ENCODE results near the gene PDE4D. TPM values are rescaled to one million over a fixed set of nuclear protein-coding genes. Genes with fewer than 3 reads are reported as not detected.

PDE4D gene
- total RNA-seq, 1 experiment from 2014 or later: 3.3 TPM

DNA sequence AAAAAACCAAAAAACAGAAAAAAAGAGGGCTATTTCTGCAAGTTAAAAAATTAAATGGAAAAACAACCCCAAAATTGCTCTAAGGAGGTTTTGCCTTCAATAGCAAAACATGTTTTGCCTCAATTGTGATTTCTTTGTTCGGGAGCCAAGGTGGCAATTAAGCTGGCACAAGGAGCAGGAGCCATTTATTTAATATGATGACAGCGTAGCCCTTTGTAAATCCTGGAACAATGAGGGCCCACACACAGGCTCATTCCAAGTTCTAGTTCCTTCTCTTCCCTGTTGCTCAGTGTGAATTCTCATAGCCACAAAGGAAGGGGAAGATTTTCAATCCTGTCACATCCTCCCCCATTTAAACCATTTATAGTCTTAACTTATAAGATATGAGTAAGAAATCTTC lies 353.2 kb downstream of the PDE4D start:
- peaks cover 22% of the 10 kb centered on the region for H3K4me1 Mint-ChIP-seq
- ChIA-PET POLR2A (no interaction called here), CTCF (no interaction called here)
- DNase-seq (ENCODE audit: low spot score) (no peak), ATAC-seq (no peak)
- no peak overlapping the region for H3K27ac Mint-ChIP-seq
- no peak for TF ChIP-seq ZBTB43 (CRISPR knock-in tag; IDR thresholded peaks at IDR 0.05)
- TF ChIP-seq, protein P1, sequence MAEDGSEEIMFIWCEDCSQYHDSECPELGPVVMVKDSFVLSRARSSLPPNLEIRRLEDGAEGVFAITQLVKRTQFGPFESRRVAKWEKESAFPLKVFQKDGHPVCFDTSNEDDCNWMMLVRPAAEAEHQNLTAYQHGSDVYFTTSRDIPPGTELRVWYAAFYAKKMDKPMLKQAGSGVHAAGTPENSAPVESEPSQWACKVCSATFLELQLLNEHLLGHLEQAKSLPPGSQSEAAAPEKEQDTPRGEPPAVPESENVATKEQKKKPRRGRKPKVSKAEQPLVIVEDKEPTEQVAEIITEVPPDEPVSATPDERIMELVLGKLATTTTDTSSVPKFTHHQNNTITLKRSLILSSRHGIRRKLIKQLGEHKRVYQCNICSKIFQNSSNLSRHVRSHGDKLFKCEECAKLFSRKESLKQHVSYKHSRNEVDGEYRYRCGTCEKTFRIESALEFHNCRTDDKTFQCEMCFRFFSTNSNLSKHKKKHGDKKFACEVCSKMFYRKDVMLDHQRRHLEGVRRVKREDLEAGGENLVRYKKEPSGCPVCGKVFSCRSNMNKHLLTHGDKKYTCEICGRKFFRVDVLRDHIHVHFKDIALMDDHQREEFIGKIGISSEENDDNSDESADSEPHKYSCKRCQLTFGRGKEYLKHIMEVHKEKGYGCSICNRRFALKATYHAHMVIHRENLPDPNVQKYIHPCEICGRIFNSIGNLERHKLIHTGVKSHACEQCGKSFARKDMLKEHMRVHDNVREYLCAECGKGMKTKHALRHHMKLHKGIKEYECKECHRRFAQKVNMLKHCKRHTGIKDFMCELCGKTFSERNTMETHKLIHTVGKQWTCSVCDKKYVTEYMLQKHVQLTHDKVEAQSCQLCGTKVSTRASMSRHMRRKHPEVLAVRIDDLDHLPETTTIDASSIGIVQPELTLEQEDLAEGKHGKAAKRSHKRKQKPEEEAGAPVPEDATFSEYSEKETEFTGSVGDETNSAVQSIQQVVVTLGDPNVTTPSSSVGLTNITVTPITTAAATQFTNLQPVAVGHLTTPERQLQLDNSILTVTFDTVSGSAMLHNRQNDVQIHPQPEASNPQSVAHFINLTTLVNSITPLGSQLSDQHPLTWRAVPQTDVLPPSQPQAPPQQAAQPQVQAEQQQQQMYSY (CRISPR knock-in tag; IDR thresholded peaks at IDR 0.05): peak; percentile 70; the same call in 1 of the 2 replicates
- H3K36me3 Mint-ChIP-seq: peaks cover 3% of the 10 kb centered on the region; the same call in 1 of the 2 replicates
- H3K4me3 Mint-ChIP-seq: no peak overlapping the region
- no peaks in the 10 kb centered on the region for H3K27me3 Mint-ChIP-seq (ENCODE audit: low read depth)
- H3K9me3 Mint-ChIP-seq: peaks cover 4% of the 10 kb centered on the region

DNA sequence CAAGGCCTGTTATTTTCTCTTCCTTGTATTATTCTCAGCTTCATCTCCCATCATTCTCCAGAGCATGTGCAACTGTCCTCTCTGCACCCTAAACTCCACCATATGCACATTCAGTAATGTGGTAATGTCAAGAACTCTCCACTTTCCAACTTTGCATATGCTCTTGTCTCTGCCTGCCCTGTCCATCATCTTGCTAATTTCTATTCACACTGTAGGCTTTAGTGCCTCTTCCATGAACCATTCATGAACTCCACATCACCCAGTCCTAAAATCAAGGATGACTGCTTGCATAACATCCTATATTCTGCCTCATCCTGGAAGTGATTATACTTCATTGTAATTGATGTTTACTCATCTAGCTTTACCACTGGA lies 354.8 kb downstream of the PDE4D start:
- no peak for ATAC-seq
- Mint-ChIP-seq H3K9me3 (peaks cover 4% of the 10 kb centered on the region), H3K4me3 (no peak overlapping the region), H3K36me3 (peaks cover 3% of the 10 kb centered on the region; the same call in 1 of the 2 replicates), H3K27ac (no peak overlapping the region), H3K4me1 (peaks cover 14% of the 10 kb centered on the region), H3K27me3 (ENCODE audit: low read depth) (no peaks in the 10 kb centered on the region)
- no peak for DNase-seq (ENCODE audit: low spot score)
- TF ChIP-seq, protein P1 (CRISPR knock-in tag; IDR thresholded peaks at IDR 0.05): no peak
- TF ChIP-seq ELF4 (CRISPR knock-in tag; IDR thresholded peaks at IDR 0.05; ENCODE audit: low read depth): no peak
- no peak for TF ChIP-seq RORB (CRISPR knock-in tag; IDR thresholded peaks at IDR 0.05)
- TF ChIP-seq NFE2L1 (CRISPR knock-in tag; IDR thresholded peaks at IDR 0.05): no peak
- no peak for TF ChIP-seq CBFB (CRISPR knock-in tag; IDR thresholded peaks at IDR 0.05; ENCODE audit: low read depth)
- no peak for TF ChIP-seq ZNF263 (CRISPR knock-in tag; IDR thresholded peaks at IDR 0.05; ENCODE audit: low read depth)
- TF ChIP-seq, protein P2, sequence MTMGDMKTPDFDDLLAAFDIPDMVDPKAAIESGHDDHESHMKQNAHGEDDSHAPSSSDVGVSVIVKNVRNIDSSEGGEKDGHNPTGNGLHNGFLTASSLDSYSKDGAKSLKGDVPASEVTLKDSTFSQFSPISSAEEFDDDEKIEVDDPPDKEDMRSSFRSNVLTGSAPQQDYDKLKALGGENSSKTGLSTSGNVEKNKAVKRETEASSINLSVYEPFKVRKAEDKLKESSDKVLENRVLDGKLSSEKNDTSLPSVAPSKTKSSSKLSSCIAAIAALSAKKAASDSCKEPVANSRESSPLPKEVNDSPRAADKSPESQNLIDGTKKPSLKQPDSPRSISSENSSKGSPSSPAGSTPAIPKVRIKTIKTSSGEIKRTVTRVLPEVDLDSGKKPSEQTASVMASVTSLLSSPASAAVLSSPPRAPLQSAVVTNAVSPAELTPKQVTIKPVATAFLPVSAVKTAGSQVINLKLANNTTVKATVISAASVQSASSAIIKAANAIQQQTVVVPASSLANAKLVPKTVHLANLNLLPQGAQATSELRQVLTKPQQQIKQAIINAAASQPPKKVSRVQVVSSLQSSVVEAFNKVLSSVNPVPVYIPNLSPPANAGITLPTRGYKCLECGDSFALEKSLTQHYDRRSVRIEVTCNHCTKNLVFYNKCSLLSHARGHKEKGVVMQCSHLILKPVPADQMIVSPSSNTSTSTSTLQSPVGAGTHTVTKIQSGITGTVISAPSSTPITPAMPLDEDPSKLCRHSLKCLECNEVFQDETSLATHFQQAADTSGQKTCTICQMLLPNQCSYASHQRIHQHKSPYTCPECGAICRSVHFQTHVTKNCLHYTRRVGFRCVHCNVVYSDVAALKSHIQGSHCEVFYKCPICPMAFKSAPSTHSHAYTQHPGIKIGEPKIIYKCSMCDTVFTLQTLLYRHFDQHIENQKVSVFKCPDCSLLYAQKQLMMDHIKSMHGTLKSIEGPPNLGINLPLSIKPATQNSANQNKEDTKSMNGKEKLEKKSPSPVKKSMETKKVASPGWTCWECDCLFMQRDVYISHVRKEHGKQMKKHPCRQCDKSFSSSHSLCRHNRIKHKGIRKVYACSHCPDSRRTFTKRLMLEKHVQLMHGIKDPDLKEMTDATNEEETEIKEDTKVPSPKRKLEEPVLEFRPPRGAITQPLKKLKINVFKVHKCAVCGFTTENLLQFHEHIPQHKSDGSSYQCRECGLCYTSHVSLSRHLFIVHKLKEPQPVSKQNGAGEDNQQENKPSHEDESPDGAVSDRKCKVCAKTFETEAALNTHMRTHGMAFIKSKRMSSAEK (CRISPR knock-in tag; IDR thresholded peaks at IDR 0.05; ENCODE audit: borderline replicate concordance): no peak
- TF ChIP-seq ZNF671 (CRISPR knock-in tag; IDR thresholded peaks at IDR 0.05): no peak
- TF ChIP-seq, protein P3, sequence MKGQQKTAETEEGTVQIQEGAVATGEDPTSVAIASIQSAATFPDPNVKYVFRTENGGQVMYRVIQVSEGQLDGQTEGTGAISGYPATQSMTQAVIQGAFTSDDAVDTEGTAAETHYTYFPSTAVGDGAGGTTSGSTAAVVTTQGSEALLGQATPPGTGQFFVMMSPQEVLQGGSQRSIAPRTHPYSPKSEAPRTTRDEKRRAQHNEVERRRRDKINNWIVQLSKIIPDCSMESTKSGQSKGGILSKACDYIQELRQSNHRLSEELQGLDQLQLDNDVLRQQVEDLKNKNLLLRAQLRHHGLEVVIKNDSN (CRISPR knock-in tag; IDR thresholded peaks at IDR 0.05): no peak
- CTCF ChIA-PET: no interaction called here
- POLR2A ChIA-PET: no interaction called here
